IPS-11a (cell line): Measurements from ENCODE around the gene UHRF2.
"Not testable (repeated sequence)": the region's sequence is repeated elsewhere in the genome, so short reads cannot be mapped to it uniquely, and the experiment has no call there.

Experiments used
- H3K4me3 ChIP-seq: one replicate; pipeline ENCODE4 v1.5.1; 2013; ENCODE audit warnings: low read depth, low read length, control low read depth

UHRF2 gene

DNA sequence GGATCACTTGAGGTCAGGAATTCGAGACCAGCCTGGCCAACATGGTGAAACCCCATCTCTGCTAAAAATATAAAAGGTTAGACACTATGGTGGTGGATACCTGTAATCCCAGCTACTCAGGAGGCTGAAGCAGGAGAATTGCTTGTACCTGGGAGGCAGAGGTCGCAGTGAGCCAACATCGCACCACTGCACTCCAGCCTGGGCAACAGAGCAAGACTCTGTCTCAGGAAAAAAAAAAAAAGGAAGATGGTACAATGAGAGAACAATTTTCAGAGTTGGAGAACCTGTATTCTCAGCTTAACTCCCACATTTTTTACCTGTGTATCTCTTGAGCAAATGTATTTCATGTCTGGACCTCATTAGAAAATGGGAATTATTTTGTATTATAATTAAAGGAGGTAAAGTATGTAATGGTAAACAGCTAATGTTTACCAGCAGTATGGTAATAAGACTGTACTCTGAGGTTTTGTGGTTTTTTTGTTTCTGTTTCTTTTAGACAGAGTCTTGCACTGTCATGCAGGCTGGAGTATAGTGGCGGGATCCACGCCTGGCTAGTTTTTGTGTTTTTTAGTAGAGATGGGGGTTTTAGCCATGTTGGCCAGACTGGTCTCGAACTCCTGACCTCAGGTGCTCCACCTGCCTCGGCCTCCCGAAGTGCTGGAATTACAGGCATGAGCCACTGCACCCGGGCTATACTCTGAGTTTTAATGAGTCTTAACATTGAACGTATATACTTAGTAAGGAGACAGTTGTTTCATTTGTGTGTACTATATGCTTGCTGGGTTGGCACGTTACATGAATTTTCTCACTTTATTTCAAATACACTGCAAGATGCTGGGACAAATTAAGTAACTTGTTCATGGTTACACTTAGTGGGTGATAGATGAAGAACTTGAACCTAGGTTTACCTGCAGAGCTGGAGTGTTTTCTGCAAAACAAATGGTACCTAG, 16.2 kb downstream of the UHRF2 start:
- H3K4me3 ChIP-seq, result no peak overlapping the region

DNA sequence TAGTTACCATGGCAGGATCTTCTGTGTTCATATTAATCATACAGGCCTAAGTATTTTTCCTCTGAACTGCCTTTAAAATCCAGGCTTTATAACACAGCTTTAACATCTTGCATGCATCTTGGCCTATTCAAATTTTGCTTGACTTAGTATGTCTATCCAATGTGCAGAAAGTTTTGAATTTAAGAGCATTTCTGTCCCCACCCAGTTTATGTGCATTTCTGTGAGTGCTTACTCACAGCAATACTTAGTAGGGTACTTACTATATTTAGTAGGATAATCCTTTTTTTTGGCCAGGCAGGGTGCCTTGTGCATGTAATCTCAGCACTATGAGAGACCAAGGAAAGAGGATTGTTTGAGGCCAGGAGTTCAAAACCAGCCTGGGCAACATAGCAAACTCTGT, 18.0 kb downstream of the UHRF2 start:
- no peak overlapping the region for H3K4me3 ChIP-seq

DNA sequence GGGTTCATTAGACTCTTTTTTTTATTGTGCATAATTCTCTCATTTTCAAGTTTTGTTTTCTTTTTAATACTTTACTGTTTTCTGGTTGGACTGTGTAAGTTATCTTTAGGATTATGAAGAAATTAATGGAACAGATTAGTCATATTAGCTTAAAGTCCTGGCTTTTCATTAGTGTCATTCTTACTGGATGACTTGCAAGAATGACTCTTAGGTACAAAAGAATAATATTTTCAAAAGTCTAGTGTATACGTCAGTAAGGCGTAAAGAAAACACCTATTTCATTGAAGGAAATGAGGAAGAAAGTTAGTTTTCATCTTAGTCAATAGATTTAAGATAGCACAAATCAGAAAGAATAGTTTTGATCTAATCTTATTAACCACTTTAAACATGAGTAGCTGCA, 20.4 kb downstream of the UHRF2 start:
- H3K4me3 ChIP-seq, result no peak overlapping the region

DNA sequence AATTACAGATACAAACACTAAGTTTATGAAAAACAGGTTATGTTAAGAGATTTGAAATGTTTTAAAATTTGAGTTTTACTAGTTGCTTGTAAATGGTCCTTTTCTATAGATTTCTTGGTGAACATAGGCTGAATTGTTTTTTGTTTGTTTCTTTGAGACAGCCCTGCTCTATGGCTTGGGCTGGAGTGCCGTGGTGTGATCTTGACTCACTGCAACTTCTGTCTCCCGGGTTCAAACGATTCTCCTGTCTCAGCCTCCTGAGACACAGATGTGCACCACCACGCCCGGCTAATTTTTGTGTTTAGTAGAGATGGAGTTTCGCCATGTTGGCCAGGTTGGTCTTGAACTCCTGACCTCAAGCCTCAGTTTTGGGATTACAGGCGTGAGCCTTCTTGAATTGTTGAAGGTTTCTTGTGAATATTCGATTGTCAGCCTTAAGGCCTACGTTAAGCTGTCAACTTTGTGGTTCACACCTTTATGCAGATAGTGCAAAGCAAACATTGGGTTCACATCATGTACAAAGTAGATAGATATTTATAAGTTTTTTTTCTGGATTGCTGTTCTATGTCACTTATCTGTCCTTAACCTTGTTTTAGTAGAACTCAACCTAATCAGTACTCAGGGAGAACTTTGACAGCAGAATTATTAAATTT, 26.2 kb downstream of the UHRF2 start:
- H3K4me3 ChIP-seq, result no peak overlapping the region

DNA sequence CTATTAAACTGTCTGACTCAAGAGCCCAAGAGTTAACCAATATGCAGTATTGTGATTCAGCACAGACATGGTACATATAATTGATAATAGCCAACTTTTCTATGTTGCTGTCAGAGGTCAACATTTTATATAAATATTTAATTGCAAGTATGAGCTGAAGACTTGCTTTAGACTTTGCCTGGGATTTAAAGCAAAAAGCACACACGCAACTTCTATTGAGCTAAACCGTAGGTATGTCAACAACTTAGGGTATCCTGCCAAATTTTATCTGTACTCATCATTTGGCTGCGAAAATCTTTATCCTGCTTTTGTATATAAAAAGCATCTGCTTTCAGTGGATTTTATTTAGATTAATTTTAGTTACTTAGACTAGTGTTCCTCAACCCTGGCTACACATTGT, 27.4 kb downstream of the UHRF2 start:
- H3K4me3 ChIP-seq, result no peak overlapping the region

DNA sequence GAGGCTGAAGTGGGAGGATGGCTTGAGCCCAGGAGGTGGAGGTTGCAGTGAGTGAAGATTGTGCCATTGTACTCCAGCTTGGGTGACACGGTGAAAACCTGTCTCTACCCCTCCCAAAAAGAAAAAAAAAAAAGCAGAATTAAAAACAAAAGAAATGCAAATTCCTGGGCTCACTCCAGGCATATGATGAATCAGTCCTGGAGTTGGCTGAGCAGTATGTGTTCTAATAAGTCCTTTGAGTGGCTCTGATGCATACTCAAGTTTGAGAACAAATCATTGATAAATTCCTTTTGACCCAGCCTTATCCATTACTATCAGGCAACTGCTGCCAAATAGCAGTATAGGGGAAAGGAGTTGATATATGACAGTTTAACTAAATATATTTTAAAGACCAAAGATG, 28.3 kb downstream of the UHRF2 start:
- H3K4me3 ChIP-seq, result no peak overlapping the region

DNA sequence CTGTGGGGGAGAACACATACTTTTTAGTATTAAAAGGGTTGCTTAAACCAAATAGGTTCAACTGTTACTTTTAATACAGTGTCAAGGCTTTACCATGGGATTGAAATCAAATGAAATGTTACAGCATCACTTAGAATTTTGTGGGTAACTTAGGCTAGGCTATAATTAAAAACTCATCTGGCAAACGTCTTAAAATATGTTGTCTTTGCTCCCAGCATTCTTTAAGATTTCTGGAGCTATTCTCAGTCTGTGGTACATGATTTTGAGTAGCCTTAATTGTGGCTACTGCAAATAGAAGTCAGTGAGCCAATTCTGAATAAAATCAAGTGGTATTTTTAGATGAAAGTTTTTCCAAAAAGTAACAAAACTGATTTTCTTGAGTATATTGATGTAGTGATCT, 30.7 kb downstream of the UHRF2 start:
- H3K4me3 ChIP-seq, result no peak overlapping the region

DNA sequence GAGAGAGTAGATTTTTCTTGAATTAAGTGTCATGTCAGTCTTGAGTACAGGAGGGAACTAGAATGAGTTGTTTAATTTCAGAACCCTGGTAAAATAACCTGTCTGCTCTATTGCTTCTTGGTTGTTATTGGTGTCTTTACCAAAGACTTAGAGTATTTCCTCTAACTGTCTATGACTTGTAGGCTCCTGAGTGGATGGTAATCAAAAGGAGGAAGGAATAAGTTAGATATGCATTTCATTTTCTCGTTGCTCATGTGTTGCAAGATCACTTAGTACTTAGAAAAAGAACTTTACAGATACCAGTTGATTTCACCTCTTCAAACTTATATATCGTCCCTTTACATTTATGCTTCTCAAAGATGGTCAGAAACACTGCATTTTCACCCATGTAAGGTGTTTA, 31.1 kb downstream of the UHRF2 start:
- H3K4me3 ChIP-seq, result no peak overlapping the region

DNA sequence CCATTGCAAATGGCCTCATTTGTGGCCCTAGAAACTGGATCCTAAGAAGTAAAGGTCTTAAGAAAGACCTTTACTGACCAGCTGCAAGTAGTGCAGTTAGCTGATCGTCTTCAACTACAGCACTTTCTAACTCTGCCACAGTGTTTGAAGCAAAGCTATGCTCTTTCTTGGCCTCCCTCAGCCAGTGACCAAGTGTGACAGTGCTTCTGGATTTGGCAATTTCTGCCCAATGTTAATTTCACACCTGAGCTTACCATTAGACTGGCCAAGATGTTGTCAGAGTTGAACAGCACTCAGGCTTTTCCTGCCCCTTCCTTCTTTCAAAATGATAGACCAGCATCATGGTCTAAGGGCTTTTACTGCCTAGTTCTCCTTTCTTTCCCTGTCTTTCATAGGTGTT, 36.1 kb downstream of the UHRF2 start:
- H3K4me3 ChIP-seq, result no peak overlapping the region

DNA sequence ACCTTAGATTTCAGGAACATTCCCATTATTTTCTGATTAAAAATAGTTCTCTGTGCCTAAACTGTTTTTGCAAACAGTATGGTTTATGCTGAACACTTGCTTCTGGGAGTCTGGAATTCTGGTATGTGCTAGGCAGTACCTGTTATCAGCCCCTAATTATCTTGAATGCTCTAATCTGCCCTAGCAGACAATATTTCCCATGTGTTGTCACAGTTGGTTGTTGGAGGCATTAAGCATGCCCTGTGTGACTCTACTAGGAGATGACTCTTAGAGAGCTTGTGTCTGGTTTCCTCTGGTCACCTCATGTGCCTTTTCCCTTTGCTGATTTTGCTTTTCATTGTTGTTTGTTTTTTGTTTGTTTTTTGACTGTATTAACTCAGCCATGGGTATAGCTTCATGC, 36.6 kb downstream of the UHRF2 start:
- H3K4me3 ChIP-seq, result no peak overlapping the region

DNA sequence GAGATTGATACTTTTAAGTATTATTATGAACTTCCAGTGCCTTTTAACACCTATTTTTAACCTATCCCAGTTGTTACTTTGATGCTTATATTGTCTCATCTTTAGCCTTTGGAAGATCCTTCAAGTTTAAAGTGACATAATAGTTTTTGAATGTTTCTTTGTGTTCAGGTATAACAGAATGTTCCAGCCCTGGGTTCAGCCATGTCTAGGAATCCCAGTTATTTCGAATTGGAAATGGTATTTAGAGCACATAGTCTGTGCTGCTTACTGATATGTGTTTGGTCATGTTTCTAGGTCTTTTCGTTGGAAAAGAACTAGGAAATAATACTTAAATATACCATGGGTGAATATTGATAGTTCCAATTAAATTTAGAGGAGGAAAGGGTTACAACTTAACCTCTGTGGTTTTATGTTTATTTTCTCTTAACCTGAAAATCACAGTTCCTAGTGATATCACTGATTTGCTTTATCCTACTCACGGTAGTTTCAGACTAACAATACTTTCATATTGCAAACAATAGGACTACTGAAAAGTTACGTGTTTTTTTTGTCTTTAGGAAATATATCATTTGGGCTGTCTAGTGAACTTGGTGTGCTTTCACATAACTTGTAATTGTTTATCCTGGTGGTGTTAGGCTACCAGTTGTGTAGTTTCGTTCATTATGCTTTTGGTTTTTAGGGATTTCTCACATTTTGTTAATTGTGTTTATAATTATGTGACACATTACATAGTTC, 37.8 kb downstream of the UHRF2 start:
- no peak overlapping the region for H3K4me3 ChIP-seq

DNA sequence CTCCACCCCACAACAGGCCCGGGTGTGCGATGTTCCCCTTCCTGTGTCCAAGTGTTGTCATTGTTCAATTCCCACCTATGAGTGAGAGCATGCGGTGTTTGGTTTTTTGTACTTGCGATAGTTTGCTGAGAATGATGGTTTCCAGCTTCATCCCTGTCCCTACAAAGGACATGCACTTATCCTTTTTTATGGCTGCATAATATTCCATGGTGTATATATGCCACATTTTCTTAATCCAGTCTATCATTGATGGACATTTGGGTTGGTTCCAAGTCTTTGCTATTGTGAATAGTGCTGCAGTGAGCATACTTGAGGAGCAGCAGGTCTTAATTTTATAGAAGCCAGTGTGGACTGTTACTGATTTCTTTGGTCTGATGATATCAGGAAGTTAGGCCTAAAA, 42.3 kb downstream of the UHRF2 start:
- H3K4me3 ChIP-seq, result not testable (repeated sequence)

DNA sequence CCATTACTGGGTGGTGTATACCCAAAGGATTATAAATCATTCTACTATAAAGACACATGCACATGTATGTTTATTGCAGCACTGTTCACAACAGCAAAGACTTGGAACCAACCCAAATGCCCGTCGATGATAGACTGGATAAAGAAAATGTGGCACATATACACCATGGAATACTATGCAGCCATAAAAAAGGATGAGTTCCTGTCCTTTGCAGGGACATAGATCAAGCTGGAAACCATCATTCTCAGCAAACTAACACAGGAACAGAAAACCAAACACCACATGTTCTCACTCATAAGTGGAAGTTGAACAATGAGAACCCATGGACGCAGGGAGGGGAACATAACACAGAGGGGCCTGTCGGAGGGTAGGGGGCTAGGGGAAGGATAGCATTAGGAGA, 45.7 kb downstream of the UHRF2 start:
- not testable (repeated sequence) for H3K4me3 ChIP-seq

DNA sequence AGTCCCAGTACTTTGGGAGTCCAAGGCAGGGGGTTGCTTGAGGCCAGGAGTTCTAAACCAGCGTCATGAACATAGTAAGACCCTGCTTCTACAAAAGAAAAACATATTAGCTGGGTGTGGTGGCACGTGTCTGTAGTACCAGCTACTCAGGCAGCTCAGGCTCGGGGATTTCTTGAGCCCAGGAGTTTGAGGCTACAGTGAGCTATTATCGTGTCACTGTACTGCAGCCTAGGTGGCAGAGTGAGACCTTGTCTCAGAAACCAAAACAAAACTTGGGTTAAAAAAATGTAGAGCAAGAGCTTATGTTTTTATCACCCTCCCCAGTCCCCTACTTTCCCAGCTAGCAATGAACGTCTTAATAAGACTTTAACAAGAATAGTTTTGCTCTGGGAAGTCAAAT, 46.7 kb downstream of the UHRF2 start:
- H3K4me3 ChIP-seq, result no peak overlapping the region

DNA sequence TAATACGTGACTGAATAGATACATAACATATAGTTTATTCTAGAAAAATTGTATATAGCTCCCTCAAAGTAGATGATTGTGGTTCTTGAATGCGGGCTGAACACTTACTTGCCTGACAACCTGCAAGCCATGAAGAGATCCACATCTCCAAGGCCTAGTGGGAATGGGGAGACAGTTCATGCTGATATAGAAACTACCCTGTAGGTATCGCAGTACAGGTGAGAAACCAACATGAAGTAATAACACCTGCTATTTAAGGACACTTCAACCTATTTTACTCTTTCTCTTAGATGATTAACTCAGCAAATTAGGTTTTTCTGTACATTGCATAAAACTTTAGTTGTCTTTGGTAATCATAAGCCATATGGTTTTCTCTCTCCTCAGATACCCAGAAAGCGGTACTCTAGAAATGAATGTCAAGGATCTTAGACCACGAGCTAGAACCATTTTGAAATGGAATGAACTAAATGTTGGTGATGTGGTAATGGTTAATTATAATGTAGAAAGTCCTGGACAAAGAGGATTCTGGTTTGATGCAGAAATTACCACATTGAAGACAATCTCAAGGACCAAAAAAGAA, 47.3 kb downstream of the UHRF2 start:
- no peak overlapping the region for H3K4me3 ChIP-seq

DNA sequence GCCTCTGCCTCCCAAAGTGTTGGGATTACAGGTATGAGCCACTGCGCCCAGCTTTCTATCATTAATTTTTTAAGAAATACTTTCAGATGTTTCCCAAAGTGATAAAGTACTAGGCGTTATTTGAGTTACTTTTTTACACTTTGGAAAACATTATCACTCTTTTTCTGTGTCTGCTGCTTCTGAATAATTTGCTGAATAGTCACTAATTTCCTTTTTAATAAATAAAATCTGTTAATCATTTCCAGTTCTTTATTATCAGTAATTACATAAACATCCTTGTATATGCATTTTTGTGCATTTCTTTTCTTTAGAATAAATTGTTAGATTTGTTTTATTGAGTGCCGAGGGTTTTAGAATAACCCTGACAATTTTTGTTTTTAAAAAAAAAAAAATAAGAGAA, 48.6 kb downstream of the UHRF2 start:
- no peak overlapping the region for H3K4me3 ChIP-seq

DNA sequence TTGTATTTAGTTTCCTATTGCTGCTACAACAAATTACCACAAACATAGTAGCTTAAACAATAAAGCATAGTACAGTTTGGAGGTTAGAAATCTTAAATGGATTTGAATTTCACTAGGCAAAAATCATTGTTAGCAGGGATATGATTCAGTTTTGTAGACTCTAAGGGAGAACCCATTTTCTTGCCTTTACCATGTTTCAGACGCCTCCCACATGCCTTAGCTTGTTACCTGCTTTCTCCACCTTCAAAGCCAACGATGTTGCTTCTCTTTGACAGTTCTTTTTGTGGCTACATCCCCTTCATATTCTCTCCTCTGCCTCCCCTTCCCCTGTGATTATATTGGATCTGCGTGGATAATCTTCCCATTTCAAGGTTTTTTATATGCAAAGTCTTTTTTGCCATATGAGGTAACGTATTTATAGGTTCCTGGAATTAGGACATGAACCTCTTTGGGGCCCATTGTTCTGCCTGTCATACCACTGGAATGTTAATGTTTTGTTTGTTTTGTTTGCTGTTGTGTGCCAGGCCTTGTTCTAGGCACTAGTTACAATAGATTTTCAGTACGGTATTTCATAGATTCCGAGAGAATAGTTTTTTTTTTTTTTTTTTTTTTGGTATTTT, 54.1 kb downstream of the UHRF2 start:
- H3K4me3 ChIP-seq, result no peak overlapping the region

DNA sequence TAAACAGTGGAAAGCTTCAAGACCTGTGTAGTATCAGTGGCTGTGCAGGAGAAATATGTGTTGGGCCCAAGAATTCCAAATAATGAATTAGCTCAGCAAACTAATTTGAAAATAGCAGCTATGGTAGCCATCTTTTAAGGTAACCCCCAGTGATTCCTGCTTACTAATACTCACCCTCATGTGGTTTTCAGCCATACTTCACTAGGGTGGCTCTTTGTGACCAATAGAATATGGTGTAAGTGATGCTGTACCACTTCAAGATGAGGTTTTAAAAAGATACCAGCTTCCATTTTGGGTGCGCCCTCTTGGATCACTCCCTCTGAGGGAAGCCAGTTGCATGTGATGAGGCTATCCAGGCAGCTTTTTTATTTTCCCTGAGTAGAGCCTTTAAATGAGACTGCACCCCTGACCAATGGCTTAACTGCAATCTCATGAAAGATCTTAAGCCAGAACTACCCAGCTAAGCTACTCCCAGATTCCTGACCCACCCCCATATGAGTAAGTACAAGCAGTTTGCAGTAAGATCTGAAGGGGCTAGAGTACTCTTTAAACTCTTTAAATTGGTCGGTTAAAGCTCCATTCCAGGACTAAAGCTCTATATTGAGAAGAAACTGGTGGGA, 58.3 kb downstream of the UHRF2 start:
- H3K4me3 ChIP-seq, result no peak overlapping the region

DNA sequence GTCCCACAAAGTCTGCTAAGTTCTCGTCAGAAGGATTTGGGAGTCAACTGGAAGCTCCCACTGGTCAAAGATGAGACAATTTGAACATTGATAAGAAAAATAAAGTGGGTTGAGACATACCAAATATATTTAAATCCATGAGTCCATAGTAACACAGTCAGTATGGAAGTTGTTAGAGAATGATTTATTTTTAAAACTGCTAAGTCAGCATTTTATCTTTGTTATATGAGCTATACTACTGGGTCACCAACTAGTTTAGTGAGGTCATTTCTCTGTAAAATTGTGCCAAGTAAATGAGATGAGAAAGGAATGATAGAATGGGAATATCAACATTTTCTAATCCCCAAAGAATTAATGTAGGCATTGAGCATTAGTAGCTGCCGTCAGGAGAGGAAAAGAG, 60.2 kb downstream of the UHRF2 start:
- H3K4me3 ChIP-seq, result no peak overlapping the region

DNA sequence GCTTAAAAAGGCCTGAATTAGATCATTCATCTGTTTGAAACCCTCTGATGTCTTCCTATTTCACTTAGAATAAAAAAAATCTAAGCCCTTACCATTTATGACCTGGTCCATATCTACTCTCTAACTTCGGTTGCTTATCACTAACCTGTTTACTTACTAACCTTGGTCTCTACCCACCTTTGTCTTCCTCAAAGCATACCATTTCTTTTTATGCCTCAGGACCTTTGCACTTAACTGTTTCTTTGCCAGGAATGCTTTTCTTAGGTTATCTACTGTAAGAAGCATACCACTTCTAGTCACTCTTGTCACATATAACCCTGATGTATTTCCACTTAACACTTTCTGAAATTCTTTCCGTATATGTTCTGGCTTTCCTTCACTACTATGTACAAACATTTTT, 67.0 kb downstream of the UHRF2 start:
- H3K4me3 ChIP-seq, result no peak overlapping the region

DNA sequence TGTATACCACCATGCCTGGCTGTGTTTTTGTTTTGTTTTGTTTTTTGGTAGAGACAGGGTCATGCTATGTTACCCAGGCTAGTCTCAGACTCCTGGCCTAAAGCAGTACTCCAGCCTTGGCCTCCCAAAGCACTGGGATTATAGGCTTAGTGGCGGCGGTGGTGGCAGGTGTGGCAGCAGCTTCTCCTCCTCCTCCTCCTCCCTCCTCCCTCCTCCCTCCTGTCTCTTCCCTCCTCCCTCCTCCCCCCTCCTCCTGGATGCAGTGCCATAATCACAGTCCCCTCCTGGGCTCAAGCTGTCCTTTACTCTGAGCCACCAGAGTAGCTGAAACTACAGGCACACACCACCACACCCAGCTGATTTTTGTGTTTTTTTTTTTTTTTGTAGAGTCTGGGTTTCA, 71.2 kb downstream of the UHRF2 start:
- H3K4me3 ChIP-seq, result no peak overlapping the region
